NCI-H2081 (cell line): ENCODE results near the gene PGGT1B.
A peak's percentile ranks its signal among the peaks of the same experiment; 100 is the strongest.

Source experiments
- DNase-seq, 2 experiments: peaks; one replicate each; lab custom pipeline; 2025; lab: John Stamatoyannopoulos, UW

Gene PGGT1B

GRCh38 chr5:115180165-115180709 lies 82.4 kb downstream of the PGGT1B start:
- DNase-seq = peak; percentile 16 to 38

DNA sequence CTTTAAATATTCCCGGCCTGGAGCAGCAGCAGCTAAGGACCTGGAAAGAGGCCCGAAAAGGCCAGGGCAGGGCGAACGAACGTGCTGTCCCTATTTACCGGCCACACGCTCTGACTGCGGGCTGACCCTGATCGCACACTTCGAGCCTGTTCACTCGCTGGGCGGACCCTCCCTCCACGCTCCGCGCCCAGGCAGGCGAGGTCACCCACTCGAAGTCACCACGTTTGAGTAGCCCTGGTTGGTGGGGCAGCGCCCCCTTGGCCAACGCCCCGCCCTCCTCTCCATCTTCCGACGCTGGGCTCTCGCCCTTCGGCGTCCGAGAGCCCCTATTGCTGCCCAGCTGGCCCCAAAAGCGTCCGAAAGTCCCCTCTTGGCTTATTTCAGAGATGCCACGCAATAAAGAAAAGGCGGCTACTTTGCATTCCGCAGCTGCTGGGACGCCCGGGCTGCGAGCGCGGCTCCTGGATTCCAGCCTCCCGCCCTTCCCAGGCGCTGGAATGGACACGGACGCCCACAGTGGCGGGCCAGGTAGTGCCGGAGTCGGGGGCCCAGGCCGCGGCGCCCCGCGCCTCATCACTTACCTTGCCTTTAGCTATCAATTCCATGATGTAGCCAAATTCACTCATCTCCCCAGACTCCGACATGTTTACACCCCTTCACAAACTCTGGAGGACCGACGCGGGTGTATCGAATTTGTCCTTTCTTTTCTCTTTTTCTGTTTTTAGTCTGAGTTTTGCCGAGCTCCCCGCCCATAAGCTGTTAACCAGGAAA lies 83.1 kb downstream of the PGGT1B start:
- DNase-seq = no peak

- DNase-seq = no peak
These were observed 83.7 kb downstream of the PGGT1B start for GRCh38 chr5:115179030-115179393.

GRCh38 chr5:115170929-115171510 lies 91.7 kb downstream of the PGGT1B start:
- no peak for DNase-seq

DNA sequence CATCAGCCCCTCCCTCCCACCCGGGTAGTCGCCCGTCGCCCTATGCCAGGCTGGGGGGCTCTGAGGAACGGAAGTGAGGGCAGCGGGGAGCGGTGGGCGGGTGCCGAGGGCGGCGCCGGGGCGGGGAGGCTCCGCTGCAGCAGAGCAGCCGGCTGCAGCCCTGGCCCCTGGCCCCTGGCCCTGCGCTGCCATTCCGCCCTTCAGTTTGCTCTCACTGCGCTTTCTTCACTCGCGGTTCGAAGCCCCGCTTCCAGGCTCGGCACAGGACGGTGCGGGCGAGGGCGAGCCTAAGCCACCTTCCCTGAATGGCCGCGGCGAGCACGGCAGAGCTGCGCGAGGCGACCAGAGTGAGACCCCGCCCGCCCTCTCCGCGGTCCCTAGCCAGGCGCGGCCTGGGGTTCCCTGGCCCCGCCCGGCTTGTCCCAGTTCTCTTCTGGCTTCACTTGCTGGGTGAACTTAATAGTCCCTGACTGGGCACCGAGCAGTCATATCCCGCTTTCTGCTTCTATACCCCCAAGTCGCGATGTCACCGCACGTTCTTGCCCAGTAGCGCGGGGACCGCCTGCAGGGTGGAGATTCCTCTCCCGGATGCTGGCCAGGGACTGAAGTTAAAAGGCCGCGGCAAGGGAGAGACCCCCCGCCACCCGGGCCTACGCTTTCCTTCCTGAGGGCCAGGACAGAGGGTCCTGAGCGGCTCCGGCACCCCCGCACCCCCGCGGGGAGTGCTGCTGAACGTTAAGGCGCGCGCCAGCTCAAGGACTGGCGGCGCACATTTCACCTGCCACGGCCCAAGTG lies 92.3 kb downstream of the PGGT1B start:
- DNase-seq = peak; percentile 6 to 66

DNA sequence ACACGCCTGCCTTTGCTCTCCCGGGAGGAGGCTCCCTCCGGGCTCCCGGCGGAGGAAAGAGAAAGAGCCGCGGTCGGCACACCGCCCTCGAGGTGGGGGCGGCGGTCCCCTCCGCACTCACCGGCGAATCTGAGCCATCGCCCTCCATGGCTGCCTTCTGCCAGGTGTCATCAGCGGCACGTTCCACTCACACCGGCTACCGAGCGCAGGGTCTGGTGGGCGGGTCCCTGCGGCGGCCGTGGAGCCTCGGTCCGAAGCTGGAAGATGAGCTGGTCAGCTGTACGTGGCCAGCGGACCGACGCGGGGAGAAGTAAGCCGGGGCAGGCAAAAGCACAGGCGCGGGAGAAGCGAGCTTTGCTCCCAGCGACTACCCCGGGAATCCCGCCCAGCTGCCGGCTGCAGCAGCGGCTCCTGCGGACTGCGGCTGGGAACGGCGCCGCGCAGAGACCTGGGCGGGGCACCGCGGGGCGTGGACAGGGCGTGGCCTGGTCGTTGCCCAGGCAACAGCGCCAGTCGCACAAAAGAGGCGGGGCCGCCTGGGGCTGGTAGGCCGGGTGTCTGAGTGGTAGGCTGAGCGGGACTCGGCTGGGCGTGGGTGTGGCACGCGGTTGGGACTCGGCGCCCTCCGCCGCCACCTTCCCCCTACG lies 93.1 kb downstream of the PGGT1B start, which contains the start of gene TRIM36:
TSS of gene TRIM36 (minus strand) at position 422 of the 647 bp plus-strand sequence. CDS start at position 148, 274 bp downstream.
- peak; percentile 92 to 93 for DNase-seq

GRCh38 chr5:115168829-115169486 lies 93.7 kb downstream of the PGGT1B start:
- peak in 1 of 2 experiments; percentile 42 for DNase-seq

DNA sequence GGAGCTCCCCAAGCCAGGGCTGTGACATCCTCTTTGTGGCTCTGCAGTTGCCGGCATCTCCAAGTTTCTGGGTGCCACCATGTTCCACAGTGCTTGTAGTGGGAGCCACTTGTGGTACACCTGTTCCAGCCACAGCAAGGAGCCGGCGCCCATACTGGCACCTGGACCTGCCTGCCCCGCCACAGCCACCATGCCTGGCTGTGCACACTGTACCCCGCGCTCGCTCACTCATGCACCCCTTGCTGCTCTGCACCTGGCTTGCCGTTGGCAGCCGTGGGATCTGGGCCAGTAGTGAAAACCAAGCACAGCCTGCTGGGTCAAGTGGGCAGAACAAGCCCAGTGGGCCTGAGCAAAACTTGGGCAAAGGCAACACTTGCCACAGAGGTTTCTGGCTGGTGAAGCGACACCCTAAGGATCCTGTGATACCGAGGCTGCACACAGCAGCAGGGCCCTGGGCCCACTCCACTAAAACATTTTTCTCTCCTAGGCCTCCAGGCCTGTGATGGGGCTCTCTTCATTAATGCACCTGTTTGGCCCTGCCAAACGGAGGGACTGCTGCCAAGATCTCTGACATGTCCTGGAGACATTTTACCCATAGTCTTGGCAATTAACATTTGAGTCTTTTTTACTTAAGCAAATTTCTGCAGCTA lies 95.8 kb downstream of the PGGT1B start:
- DNase-seq = no peak

- no peak for DNase-seq
These were observed 96.9 kb downstream of the PGGT1B start for GRCh38 chr5:115165790-115166189.

- peak in 1 of 2 experiments; percentile 37 for DNase-seq
These were observed 101.7 kb downstream of the PGGT1B start for GRCh38 chr5:115160975-115161475.
